ENCODE measurements around the gene SHISA7.

DNA sequence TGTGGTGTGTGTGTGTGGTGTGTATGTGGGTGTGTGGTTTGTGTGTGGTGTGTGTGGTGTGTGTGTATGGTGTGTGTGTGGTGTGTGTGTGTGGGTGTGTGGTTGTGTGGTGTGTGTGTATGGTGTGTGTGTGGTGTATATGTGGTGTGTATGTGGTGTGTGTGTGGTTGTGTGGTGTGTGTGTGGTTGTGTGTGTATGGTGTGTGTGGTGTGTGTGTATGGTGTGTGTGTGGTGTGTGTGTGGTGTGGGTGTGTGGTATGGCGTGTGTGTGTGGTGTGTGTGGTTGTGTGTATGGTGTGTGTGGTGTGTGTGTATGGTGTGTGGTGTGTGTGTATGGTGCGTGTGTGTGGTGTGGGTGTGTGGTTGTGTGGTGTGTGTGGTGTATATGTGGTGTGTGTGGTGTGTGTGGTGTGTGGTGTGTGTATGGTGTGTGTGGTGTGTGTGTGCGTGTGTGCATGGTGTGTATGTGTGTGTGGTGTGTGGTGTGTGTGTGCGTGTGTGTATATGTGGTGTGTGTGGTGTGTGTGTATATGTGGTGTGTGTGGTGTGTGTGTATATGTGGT, 8.7 kb downstream of the SHISA7 start:
- no peak for TF ChIP-seq POLR2A (IDR thresholded peaks at IDR 0.05; ENCODE audit: low read depth, low read length)
- no peak for TF ChIP-seq POLR2AphosphoS5 (IDR thresholded peaks at IDR 0.05; ENCODE audit: low read depth, low read length)
- no peak for TF ChIP-seq TAF1 (IDR thresholded peaks at IDR 0.05; ENCODE audit: low read depth, low read length)
- no peak for TF ChIP-seq PAX5 (IDR thresholded peaks at IDR 0.05; ENCODE audit: insufficient read depth, low read length, severe bottlenecking)
